Calu3 (cell line): ENCODE data around the gene CRABP2. TPM values are rescaled to one million over a fixed set of nuclear protein-coding genes. Genes with fewer than 3 reads are reported as not detected.

Experiments
- BruUV-seq: library from RNA; stranded (reverse); fragments of 400-500 nt; replicated peaks from 2 replicates; lab custom pipeline; 2021; lab: Mats Ljungman, UMichigan
- CTCF ChIA-PET: fragments of 300-600 bp; sonication (Branson Sonifier 250); formaldehyde crosslinking; loops from one replicate; lab custom pipeline; 2022; ENCODE audit warnings: antibody characterized with exemption; lab: Charles Lee
- DNase-seq: peaks from one replicate; pipeline ENCODE4 v3.0.0; 2022
- H3K27ac Mint-ChIP-seq: one replicate; pipeline ENCODE4 v1.8.0; 2022; ENCODE audit warnings: mixed read lengths; ENCODE audit not compliant: unreplicated experiment
- H3K27me3 Mint-ChIP-seq: one replicate; pipeline ENCODE4 v1.8.0; 2022; ENCODE audit warnings: mixed read lengths; ENCODE audit not compliant: unreplicated experiment
- H3K36me3 Mint-ChIP-seq: one replicate; pipeline ENCODE4 v1.8.0; 2022; ENCODE audit warnings: mild to moderate bottlenecking, moderate library complexity, mixed read lengths; ENCODE audit not compliant: insufficient read depth, unreplicated experiment
- H3K4me1 Mint-ChIP-seq: one replicate; pipeline ENCODE4 v1.8.0; 2022; ENCODE audit warnings: mild to moderate bottlenecking, low read depth, mixed read lengths; ENCODE audit not compliant: unreplicated experiment
- H3K4me3 Mint-ChIP-seq: one replicate; pipeline ENCODE4 v1.8.0; 2022; ENCODE audit warnings: mild to moderate bottlenecking, low read depth, moderate library complexity, mixed read lengths; ENCODE audit not compliant: unreplicated experiment
- H3K9me3 Mint-ChIP-seq: one replicate; pipeline ENCODE4 v1.8.0; 2022; ENCODE audit warnings: low read depth, mixed read lengths; ENCODE audit not compliant: unreplicated experiment
- CTCF ChIP-seq: fragments of 200-600 bp; IDR thresholded peaks from one replicate; pipeline ENCODE4 v1.8.0; 2022; ENCODE audit warnings: antibody characterized with exemption; ENCODE audit not compliant: unreplicated experiment
- intact Hi-C: fragments of 100-400 bp; cut with micrococcal nuclease; formaldehyde crosslinking; loops from one replicate; pipeline ENCODE4 v1.10.0; 2022; ENCODE audit not compliant: unreplicated experiment
- total RNA-seq: library from RNA; stranded (reverse); gene quantifications from 2 replicates; pipeline ENCODE4 v1.2.3, GENCODE V29; 2022

CRABP2 gene
- total RNA-seq, 1 experiment from 2014 or later: 17.6 TPM

- peak overlapping the region; percentile 85 for H3K27ac Mint-ChIP-seq
- H3K4me3 Mint-ChIP-seq: peak overlapping the region; percentile 67
- CTCF ChIA-PET: interaction anchor here (0.6 to 1.8 kb wide), 5 partner anchors 8 to 41 kb away, joined by 3 to 10 read pairs (median 6); partner anchors contain the start of gene PRCC
- peak; percentile 98 for DNase-seq
- intact Hi-C loops: no loop called here
- peaks cover 60% of the 10 kb centered on the region for H3K4me1 Mint-ChIP-seq
- no peaks in the 10 kb centered on the region for H3K27me3 Mint-ChIP-seq
- no TSS peak for BruUV-seq
- peaks cover 96% of the 10 kb centered on the region for H3K36me3 Mint-ChIP-seq
- no peaks in the 10 kb centered on the region for H3K9me3 Mint-ChIP-seq
- no peak for TF ChIP-seq CTCF
Observed at GRCh38 chr1:156746728-156747631, 41.6 kb upstream of the CRABP2 start.

GRCh38 chr1:156746406-156746727, 41.0 kb upstream of the CRABP2 start:
- H3K4me1 Mint-ChIP-seq: peaks cover 67% of the 10 kb centered on the region
- peak overlapping the region; percentile 85 for H3K27ac Mint-ChIP-seq
- TF ChIP-seq CTCF: no peak
- no peaks in the 10 kb centered on the region for H3K27me3 Mint-ChIP-seq
- intact Hi-C loops: no loop called here
- CTCF ChIA-PET: interaction anchor here (0.6 to 1.8 kb wide), 3 partner anchors 8 to 39 kb away, joined by 3 to 10 read pairs (median 6); no protein-coding TSS in a partner anchor
- no peak for DNase-seq
- peak overlapping the region; percentile 67 for H3K4me3 Mint-ChIP-seq
- no TSS peak for BruUV-seq
- peaks cover 96% of the 10 kb centered on the region for H3K36me3 Mint-ChIP-seq
- H3K9me3 Mint-ChIP-seq: no peaks in the 10 kb centered on the region

GRCh38 chr1:156745881-156746280, 40.5 kb upstream of the CRABP2 start:
- no peak for TF ChIP-seq CTCF
- intact Hi-C loops: no loop called here
- no TSS peak for BruUV-seq
- peak overlapping the region; percentile 67 for H3K4me3 Mint-ChIP-seq
- peaks cover 71% of the 10 kb centered on the region for H3K4me1 Mint-ChIP-seq
- CTCF ChIA-PET: interaction anchor here (0.6 kb wide), 2 partner anchors 9 to 39 kb away, joined by 3 to 6 read pairs; no protein-coding TSS in a partner anchor
- H3K27ac Mint-ChIP-seq: peak overlapping the region; percentile 85
- H3K27me3 Mint-ChIP-seq: no peaks in the 10 kb centered on the region
- H3K9me3 Mint-ChIP-seq: no peaks in the 10 kb centered on the region
- DNase-seq: no peak
- peaks cover 96% of the 10 kb centered on the region for H3K36me3 Mint-ChIP-seq

- no peaks in the 10 kb centered on the region for H3K27me3 Mint-ChIP-seq
- H3K27ac Mint-ChIP-seq: peak overlapping the region; percentile 85
- CTCF ChIA-PET: no interaction called here
- H3K4me1 Mint-ChIP-seq: peaks cover 71% of the 10 kb centered on the region
- intact Hi-C loops: no loop called here
- TF ChIP-seq CTCF: no peak
- H3K36me3 Mint-ChIP-seq: peaks cover 96% of the 10 kb centered on the region
- H3K9me3 Mint-ChIP-seq: no peaks in the 10 kb centered on the region
- BruUV-seq: no TSS peak
- DNase-seq: no peak
- H3K4me3 Mint-ChIP-seq: peak overlapping the region; percentile 67
Observed at GRCh38 chr1:156744786-156745419, 39.5 kb upstream of the CRABP2 start.
